Stomach (tissue), 9 donors: ENCODE measurements around the gene WDR82. TPM values are rescaled to one million over a fixed set of nuclear protein-coding genes. Genes with fewer than 3 reads are reported as not detected.

Experiments
- DNase-seq, 2 donors: peaks; one replicate each; pipeline versions ENCODE4 v3.0.0 to v3.0.0-alpha.2; 2013 to 2019
- H3K27ac ChIP-seq, 5 donors: fragments of 200-600 bp in 4 of 5; sonication (generic) in 4 of 5; one replicate each; pipeline ENCODE4 v1.5.1; 2013 to 2019; ENCODE audit warnings: mild to moderate bottlenecking in 1 of 5, moderate library complexity in 1 of 5
- H3K27me3 ChIP-seq, 3 donors: fragments of 200-600 bp; sonication (generic); one replicate each; pipeline ENCODE4 v1.5.1; 2017 to 2019; ENCODE audit warnings: mixed run types in 1 of 3
- H3K36me3 ChIP-seq, 4 donors: fragments of 200-600 bp; sonication (generic); 1 replicate in 3 of 4; 2 replicates in 1 of 4; pipeline ENCODE4 v1.5.1; 2016 to 2019
- H3K4me1 ChIP-seq, 4 donors: fragments of 200-600 bp; sonication (generic); one replicate each; pipeline ENCODE4 v1.5.1; 2016 to 2019
- H3K4me3 ChIP-seq, 4 donors: fragments of 200-600 bp; sonication (generic) in 3 of 4; one replicate each; pipeline ENCODE4 v1.5.1; 2016 to 2019; ENCODE audit warnings: mild to moderate bottlenecking in 1 of 4
- H3K9me3 ChIP-seq, 4 donors: fragments of 200-600 bp; sonication (generic); one replicate each; pipeline ENCODE4 v1.5.1; 2016 to 2019
- EP300 ChIP-seq: sonication (generic); formaldehyde crosslinking; IDR thresholded peaks from one replicate; pipeline ENCODE4 v1.6.1; 2017; ENCODE audit warnings: antibody characterized with exemption
- POLR2A ChIP-seq, 4 donors: fragments of 450-650 bp; IDR thresholded peaks; one replicate each; pipeline ENCODE4 v1.6.1; 2016; ENCODE audit warnings: antibody characterized with exemption in 4 of 4, control low read depth in 2 of 4, mild to moderate bottlenecking in 1 of 4, moderate library complexity in 1 of 4
- POLR2AphosphoS5 ChIP-seq, 3 donors: sonication (generic); formaldehyde crosslinking; IDR thresholded peaks; one replicate each; pipeline ENCODE4 v1.6.1; 2016; ENCODE audit warnings: antibody characterized with exemption in 3 of 3
- WGBS, 5 donors: extraction: QIAGEN DNeasy Blood & Tissue Kit in 3 of 5; methylation state at CpG; one replicate each; pipeline versions ENCODE4 v1.1.5 to v1.1.7; 2013 to 2018; 5-methylcytosine and 5-hydroxymethylcytosine counted together
- intact Hi-C: fragments of 100-400 bp; cut with DNase I; formaldehyde crosslinking; loops from one replicate; pipeline ENCODE4 v1.15.1; 2023; ENCODE audit warnings: low total_unique reads
- polyA plus RNA-seq, 3 donors: library from polyadenylated mRNA; stranded (reverse); fragments of 200-250 nt; gene quantifications; one replicate each; pipeline ENCODE4 v1.2.3, GENCODE V29; 2013
- total RNA-seq, 5 donors: library from RNA; depleted of rRNA; stranded (reverse); fragments of >200 nt; gene quantifications; one replicate each; pipeline versions ENCODE4 v1.1.0 to v1.2.3, GENCODE V29; 2014 to 2016
- TF ChIP-seq, protein P1 (sequence below), 7 experiments: fragments of 450-650 bp in 4 of 7; fragments of 200-600 bp in 3 of 7; sonication (generic) in 3 of 7; IDR thresholded peaks; one replicate each; pipeline ENCODE4 v1.5.1; 2016 to 2019; ENCODE audit warnings: antibody characterized with exemption in 7 of 7, control low read depth in 2 of 7, mild to moderate bottlenecking in 1 of 7
- donor health status: healthy with polysubstance abuse.
- donor health status: Bipolar disorder and iron deficiency.
- donor health status: healthy.

WDR82 gene
- total and polyA plus RNA-seq, 8 donors, result 8.2 to 64.8 (median 29.2) TPM

- Histone ChIP-seq H3K36me3 (peaks cover 51 to 57% (median 54%) of the 10 kb centered on the region in 4 donors), H3K9me3 (no peaks in the 10 kb centered on the region), H3K27me3 (no peaks in the 10 kb centered on the region), H3K4me3 (no peak overlapping the region), H3K27ac (peak overlapping the region in 3 of 5 donors; percentile 85 to 94 (median 90)), H3K4me1 (peaks cover 41 to 78% (median 49%) of the 10 kb centered on the region in 4 donors)
- no peak for TF ChIP-seq POLR2A (IDR thresholded peaks at IDR 0.05)
- DNase-seq, result peak in 1 of 2 donors; percentile 1
- intact Hi-C loops, result no loop called here
- 94 to 98% (median 95%) methylated on average over 7 of the region's 7 CpGs for WGBS, 5 donors
These were observed 63.1 kb downstream of the WDR82 start for GRCh38 chr3:52215351-52215750.

- H3K36me3 ChIP-seq, result peaks cover 65 to 72% (median 69%) of the 10 kb centered on the region in 4 donors
- no peak overlapping the region for H3K27ac ChIP-seq
- peaks cover 29 to 71% (median 39%) of the 10 kb centered on the region in 4 donors for H3K4me1 ChIP-seq
- no peak for DNase-seq
- TF ChIP-seq POLR2AphosphoS5 (IDR thresholded peaks at IDR 0.05) (no peak), POLR2A (IDR thresholded peaks at IDR 0.05) (no peak), EP300 (no peak)
- TF ChIP-seq, protein P1, sequence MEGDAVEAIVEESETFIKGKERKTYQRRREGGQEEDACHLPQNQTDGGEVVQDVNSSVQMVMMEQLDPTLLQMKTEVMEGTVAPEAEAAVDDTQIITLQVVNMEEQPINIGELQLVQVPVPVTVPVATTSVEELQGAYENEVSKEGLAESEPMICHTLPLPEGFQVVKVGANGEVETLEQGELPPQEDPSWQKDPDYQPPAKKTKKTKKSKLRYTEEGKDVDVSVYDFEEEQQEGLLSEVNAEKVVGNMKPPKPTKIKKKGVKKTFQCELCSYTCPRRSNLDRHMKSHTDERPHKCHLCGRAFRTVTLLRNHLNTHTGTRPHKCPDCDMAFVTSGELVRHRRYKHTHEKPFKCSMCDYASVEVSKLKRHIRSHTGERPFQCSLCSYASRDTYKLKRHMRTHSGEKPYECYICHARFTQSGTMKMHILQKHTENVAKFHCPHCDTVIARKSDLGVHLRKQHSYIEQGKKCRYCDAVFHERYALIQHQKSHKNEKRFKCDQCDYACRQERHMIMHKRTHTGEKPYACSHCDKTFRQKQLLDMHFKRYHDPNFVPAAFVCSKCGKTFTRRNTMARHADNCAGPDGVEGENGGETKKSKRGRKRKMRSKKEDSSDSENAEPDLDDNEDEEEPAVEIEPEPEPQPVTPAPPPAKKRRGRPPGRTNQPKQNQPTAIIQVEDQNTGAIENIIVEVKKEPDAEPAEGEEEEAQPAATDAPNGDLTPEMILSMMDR (IDR thresholded peaks at IDR 0.05), result no peak
- no peaks in the 10 kb centered on the region for H3K9me3 ChIP-seq
- no peaks in the 10 kb centered on the region for H3K27me3 ChIP-seq
- H3K4me3 ChIP-seq, result no peak overlapping the region
- intact Hi-C loops, result no loop called here
These were observed 64.5 kb downstream of the WDR82 start for GRCh38 chr3:52213901-52214300.

GRCh38 chr3:52213005-52213404 is 65.4 kb downstream of the WDR82 start:
- Histone ChIP-seq H3K9me3 (no peaks in the 10 kb centered on the region), H3K27me3 (no peaks in the 10 kb centered on the region), H3K36me3 (peaks cover 73 to 81% (median 78%) of the 10 kb centered on the region in 4 donors), H3K4me1 (peaks cover 20 to 62% (median 30%) of the 10 kb centered on the region in 4 donors), H3K4me3 (no peak overlapping the region), H3K27ac (no peak overlapping the region)
- 59 to 73% (median 64%) methylated on average over 8 of the region's 8 CpGs for WGBS, 5 donors
- intact Hi-C loops, result no loop called here
- no peak for DNase-seq
- TF ChIP-seq POLR2AphosphoS5 (IDR thresholded peaks at IDR 0.05) (no peak), POLR2A (IDR thresholded peaks at IDR 0.05) (no peak), EP300 (no peak)
- TF ChIP-seq, protein P1 (IDR thresholded peaks at IDR 0.05), result no peak

GRCh38 chr3:52211268-52211891 is 67.1 kb downstream of the WDR82 start:
- Histone ChIP-seq H3K9me3 (no peaks in the 10 kb centered on the region), H3K27ac (peak overlapping the region in 3 of 5 donors; percentile 3 to 60 (median 35)), H3K4me3 (no peak overlapping the region), H3K36me3 (peaks cover 88 to 97% (median 94%) of the 10 kb centered on the region in 4 donors), H3K27me3 (no peaks in the 10 kb centered on the region), H3K4me1 (peaks cover 4 to 46% (median 15%) of the 10 kb centered on the region in 4 donors)
- intact Hi-C loops, result no loop called here
- peak in 1 of 2 donors; percentile 1 for DNase-seq
- TF ChIP-seq, protein P1 (IDR thresholded peaks at IDR 0.05), result no peak
- TF ChIP-seq EP300 (no peak), POLR2A (IDR thresholded peaks at IDR 0.05) (no peak)
- WGBS, 5 donors, result 93 to 95% (median 94%) methylated on average over 18 of the region's 18 CpGs

DNA sequence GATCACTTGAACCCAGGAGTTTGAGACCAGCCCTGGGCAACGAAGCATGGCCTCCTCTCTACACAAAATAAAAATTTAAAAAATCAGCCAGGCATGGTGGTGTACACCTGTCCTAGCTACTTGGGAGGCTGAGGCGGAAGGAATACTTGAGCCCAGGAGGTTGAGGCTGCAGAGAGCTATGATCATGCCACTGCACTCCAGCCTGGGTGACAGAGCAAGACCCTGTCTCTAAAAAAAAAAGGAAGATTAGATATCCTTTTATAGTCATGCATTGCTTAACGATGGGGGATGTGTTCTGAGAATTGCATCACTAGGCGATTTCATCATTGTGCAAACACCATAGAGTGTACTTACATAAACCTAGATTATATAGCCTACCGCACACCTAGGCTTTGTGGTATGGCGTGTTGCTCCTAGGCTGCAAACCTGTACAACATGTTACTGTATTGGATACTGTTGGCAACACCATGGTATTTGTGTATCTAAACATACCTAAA is 67.9 kb downstream of the WDR82 start:
- Histone ChIP-seq H3K36me3 (peaks cover 93 to 100% (median 100%) of the 10 kb centered on the region in 4 donors), H3K4me1 (peaks cover 0 to 38% (median 8%) of the 10 kb centered on the region in 4 donors), H3K9me3 (no peaks in the 10 kb centered on the region), H3K27ac (peak overlapping the region in 3 of 5 donors; percentile 35 to 60 (median 54)), H3K4me3 (no peak overlapping the region), H3K27me3 (no peaks in the 10 kb centered on the region)
- intact Hi-C loops, result no loop called here
- WGBS, 5 donors, result 46 to 70% (median 52%) methylated on average over 6 of the region's 6 CpGs
- TF ChIP-seq POLR2AphosphoS5 (IDR thresholded peaks at IDR 0.05), result peak in 2 of 3 donors; percentile 62 to 74
- TF ChIP-seq, protein P1 (IDR thresholded peaks at IDR 0.05), result no peak
- peak; percentile 41 to 88 for DNase-seq
